GM20000 (cell line): ENCODE data around the gene TSGA10IP.

Source experiments
- DNase-seq: peaks from one replicate; pipeline ENCODE4 v3.0.0; 2012; ENCODE audit warnings: low spot score
- TF ChIP-seq, protein P1 (sequence below): IDR thresholded peaks from 2 replicates; pipeline ENCODE4 v1.5.1; 2012; ENCODE audit warnings: mild to moderate bottlenecking, control low read depth; ENCODE audit errors: extremely low read depth, missing control alignments

The TSGA10IP gene

DNA sequence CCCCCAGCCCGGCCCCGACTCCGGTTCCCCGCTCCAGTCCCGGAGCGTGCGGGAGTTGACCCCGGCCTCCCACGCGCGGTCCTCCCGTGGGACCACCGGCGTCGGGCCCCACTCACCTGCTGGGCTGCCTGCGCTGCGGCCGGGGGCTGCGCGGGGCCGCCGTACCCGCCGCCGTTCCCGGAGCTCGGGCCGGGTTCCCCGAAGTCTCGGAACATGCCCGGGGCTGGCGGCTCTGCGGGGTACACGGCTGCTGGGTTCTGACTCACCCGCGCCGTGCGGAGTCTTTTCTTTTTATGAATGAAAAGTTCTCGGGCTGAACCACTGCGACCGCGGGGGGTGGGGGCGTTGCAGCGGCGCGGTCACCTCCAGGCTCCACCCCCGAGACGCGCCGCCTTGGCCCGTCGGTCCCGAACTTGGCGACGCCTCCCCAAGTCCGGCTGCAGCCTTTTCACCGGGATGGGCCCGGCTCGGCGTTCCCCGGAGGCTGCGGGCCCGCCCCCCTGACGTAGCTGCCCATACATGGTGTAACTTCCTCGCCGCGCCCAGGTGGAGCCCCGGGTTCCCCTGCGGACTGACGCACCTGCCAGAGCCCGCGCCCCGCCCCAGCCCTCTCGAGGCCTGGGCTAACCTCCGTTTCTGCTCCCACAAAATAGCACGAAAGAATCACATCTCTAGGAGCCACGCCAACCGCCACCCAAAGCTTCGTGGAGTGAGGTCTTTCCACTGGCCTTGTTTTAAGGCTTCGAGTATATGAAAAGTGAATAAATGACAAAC, 45.0 kb upstream of the TSGA10IP start, which contains the start of gene FOSL1:
Gene FOSL1 (minus strand): TSS at position 264 of the 774 bp plus-strand sequence. CDS start 49 bp downstream, at position 215.
- peak; percentile 93 for DNase-seq
- TF ChIP-seq, protein P1, sequence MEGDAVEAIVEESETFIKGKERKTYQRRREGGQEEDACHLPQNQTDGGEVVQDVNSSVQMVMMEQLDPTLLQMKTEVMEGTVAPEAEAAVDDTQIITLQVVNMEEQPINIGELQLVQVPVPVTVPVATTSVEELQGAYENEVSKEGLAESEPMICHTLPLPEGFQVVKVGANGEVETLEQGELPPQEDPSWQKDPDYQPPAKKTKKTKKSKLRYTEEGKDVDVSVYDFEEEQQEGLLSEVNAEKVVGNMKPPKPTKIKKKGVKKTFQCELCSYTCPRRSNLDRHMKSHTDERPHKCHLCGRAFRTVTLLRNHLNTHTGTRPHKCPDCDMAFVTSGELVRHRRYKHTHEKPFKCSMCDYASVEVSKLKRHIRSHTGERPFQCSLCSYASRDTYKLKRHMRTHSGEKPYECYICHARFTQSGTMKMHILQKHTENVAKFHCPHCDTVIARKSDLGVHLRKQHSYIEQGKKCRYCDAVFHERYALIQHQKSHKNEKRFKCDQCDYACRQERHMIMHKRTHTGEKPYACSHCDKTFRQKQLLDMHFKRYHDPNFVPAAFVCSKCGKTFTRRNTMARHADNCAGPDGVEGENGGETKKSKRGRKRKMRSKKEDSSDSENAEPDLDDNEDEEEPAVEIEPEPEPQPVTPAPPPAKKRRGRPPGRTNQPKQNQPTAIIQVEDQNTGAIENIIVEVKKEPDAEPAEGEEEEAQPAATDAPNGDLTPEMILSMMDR: no peak

DNA sequence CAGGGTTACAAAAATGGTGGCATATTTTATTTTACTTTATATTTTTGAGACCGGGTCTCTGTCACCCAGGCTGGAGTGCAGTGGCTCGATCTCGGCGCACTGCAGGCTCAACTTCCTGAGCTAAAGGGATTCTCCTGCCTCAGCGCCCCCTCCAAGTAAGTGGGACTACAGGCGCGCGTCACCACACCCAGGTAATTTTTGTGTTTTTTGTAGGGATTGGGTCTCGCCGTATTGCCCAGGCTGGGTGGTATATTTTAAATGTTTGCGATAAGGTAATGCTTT, 44.4 kb upstream of the TSGA10IP start:
- TF ChIP-seq, protein P1: no peak
- no peak for DNase-seq

DNA sequence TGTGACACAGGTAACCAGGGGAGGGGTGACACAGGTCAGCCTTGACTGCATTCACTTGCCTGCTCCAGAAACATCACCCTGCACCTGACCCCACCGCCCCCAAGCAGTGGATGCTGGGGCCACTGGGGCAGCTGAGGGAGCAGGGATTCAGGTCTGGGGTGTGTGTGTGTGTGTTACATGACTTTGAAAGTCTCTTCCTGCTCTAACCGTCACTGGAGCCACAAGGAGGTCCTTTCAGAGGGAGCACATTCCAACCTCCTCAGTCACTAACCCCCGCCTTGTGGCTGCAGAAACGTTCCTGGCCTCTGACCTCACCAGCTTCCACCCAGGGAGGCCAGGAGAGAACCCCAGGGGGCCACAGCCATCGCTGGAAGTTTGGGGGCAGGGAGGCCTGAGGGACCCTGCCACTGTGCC, 42.2 kb upstream of the TSGA10IP start:
- TF ChIP-seq, protein P1: no peak
- no peak for DNase-seq

DNA sequence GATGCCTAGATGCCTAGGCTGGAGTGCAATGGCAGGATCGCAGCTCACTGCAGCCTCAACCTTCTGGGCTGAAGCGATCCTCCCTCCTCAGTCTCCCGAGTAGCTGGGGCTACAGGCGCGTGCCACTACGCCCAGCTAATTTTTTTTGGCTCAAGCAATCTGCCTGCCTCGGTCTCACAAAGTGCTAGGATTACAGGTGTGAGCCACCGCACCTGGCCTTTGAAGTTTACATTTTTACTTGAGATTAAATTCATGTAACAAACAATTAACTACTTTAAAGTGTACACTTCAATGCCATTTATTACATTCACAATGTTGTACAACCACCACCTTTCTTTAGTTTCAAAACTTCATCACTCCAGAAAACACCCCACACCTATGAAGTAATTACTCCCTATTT, 41.6 kb upstream of the TSGA10IP start:
- TF ChIP-seq, protein P1: no peak
- DNase-seq: no peak

DNA sequence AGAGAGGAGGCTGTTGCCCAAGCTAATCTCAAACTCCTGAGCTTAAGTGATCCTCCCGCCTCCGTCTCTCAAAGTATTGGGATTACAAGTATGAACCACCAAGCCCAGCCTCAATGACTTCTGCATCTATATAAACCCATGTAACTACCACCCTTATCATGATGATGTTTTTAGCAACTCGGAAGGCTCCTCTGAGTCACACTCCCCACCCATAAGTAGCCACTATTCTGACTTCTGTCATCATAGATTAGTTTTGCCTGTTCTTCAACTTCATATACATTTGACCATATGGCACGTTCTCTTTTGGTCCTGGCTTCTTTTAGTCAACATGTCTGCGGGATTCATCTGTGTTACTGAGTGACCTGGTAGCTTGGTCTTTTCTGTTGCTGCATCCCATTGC, 38.7 kb upstream of the TSGA10IP start:
- TF ChIP-seq, protein P1: no peak
- no peak for DNase-seq

DNA sequence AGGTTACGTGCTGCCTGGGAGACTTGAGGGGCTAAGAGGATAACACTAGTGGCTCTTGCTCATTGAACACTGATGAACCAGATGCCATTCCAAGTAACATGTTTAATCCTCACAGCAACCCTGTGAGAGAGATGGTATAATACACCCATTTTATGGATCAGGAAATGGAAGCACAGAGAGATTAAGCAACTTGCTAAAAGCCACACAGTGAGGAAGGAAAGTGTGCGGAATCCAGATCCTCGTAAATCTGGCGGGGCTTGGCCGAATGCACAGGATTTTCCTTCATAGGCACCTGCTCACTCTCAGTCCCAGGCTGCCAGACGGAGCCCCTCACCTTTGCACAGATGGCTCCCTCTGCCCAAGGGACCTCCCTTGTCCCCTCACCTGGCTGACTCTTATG, 37.4 kb upstream of the TSGA10IP start:
- TF ChIP-seq, protein P1: no peak
- DNase-seq: no peak

DNA sequence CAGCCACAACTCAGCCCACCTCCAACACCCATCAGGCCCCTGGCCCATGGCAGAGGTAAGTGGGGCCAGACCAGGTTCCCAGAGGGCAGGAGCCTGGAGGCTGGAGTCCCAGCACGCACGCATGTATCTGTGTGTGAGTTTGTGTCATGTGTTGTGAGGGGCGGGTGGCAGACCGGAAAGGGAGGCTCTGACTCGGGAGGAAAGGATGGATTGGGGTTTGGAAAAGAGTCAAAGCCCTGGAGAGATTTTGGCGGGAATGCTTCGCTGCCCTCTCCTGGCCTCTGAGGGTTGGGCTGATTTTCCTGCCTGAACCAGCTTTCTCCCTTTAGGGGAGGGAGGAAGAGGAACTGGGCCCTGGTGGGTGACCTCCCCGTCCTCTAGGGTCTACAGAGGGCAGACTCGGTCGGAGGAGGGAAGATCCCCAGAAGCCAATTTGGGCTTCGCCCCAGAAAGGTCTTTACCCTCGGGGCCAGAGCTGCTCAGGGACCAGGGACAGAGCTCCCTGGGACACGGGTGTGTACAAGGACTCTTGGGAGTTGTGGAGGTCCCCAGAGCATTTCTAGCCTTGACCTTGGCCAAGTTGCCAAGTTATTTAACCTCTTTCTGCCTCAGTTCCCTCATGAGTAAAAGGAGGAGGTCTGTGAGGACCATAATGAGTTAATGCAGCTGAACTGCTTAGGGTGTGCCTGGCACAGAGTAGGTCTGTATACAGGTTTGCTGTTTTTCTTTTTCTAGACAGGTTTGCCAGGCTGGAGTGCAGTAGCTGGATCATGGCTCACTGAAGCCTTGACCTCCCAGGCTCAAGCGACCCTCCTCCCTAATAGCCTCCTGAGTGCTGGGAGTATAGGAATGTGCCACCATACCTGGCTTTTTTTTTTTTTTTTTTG, 33.4 kb upstream of the TSGA10IP start:
- DNase-seq: no peak
- TF ChIP-seq, protein P1: no peak
